Bone marrow (tissue), 2 donors: ENCODE data around the gene TUT4.

Source experiments
- DNase-seq, 2 donors: peaks; one replicate each; lab custom pipeline; 2025; lab: John Stamatoyannopoulos, UW

The TUT4 gene

DNA sequence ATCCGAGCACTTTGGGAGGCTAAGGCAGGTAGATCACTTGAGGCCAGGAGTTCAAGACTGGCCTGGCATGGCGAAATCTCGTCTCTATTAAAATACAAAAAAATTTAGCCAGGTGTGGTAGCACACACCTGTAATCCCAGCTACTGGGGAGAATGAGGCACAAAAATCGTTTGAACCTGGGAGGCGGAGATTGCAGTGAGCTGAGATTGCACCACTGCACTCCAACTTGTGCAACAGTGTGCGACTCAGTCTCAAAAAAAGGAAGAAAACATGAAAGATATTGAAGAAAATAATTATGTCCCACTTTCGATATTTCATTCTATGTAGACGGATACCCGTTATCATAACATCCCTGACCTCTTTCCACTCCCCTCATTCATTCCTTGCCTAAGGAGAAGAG, 19.2 kb downstream of the TUT4 start:
- DNase-seq, result no peak

DNA sequence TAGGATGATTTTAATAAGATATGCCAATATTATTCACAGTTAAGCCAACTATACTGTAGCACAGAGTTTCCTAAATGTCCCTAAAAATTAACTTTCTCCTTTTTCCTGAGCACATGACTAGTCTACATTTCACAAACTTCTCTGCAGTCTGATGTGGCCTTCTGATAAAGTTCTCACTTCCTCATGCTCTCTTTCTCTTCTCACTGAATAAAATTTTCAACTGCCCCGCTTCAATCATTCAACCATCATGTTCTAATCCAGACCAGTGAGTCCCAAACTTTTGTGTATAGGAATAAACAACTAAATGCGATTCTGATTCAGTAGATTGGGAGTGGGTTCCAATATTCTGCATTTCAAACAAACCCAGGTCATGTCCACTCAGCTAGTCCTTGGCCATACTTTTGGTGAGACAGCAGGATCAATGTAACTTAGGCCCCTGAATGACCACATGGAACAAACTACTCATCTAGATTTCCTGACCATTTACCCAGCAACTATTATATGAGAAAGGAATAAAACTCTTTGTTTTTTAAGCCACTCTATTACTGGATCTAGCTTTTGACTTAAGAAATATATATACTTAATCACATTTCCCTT, 20.1 kb downstream of the TUT4 start:
- no peak for DNase-seq

DNA sequence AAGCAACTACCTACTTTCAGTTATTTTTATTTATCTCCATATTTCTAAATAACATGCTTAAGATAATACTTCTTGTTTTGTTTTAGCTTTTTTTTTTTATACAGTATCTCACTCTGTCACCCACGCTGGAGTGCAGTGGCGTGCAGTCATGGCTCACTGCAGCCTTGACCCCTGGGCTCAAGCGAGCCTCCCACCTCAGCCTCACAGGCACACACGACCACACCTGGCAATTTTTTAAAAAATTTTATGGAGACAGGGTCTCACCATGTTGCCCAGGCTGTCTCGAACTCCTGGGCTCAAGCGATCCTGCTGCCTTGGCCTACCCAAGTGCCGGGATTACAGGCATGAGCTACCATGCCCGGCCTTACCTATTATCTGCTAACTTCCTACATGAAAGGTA, 20.6 kb downstream of the TUT4 start:
- no peak for DNase-seq

- no peak for DNase-seq
Observed at GRCh38 chr1:52531249-52531872, 21.5 kb downstream of the TUT4 start.

- no peak for DNase-seq
Observed at GRCh38 chr1:52530563-52531144, 22.2 kb downstream of the TUT4 start.

DNA sequence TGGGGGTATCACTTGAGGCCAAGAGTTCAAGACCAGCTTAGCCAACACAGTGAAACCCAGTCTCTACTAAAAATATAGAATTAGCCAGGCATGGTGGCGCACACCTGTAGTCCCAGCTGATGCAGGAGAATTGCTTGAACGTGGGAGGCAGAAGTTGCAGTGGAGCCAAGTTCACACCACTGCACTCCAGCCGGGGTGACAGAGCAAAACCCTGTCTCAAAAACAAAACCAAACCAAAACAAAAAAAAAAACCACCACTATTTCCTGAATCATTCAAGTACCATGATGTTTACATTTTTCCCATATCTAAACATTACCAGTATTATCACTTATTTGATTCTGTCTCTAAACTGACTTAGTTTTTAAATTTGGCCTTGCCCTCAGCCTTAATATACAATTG, 29.5 kb downstream of the TUT4 start:
- peak in 1 of 2 donors; percentile 25 for DNase-seq

GRCh38 chr1:52520148-52520547, 32.7 kb downstream of the TUT4 start:
- no peak for DNase-seq

- no peak for DNase-seq
Observed at GRCh38 chr1:52518962-52519361, 33.9 kb downstream of the TUT4 start.

DNA sequence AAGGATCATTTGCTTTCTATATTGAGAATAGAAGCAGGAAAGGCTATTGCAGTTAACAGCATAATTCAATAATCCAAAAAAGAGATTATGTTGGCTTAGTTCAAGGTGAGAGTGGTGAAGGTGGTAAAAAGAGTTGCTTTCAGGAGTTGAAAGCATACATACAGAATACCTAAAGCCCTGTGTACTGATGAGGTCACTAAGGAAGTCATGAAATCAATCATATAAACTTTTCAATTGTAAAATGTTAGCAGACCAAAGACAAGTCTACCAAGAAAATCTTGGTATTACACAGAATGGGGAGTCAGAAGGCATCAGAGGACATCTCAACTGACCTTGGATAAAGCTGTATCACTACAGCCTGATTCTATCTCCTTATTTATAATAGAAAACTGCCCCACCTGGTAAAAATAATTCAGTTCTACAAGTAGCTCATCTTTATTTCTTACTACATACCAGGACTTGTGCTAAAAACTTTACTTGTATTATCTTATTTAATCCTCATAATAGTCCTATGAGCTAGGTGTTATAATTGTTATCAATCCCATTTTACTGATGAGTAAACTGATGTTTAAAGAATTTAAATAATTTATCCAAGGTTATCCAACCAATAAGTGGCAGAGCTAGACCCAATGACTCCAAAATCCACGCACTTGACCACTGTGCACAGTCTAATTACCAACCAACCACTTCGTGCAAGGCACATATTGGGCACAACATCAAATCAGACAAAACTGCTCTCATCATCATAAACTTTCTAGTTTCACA, 40.9 kb downstream of the TUT4 start:
- DNase-seq, result no peak

DNA sequence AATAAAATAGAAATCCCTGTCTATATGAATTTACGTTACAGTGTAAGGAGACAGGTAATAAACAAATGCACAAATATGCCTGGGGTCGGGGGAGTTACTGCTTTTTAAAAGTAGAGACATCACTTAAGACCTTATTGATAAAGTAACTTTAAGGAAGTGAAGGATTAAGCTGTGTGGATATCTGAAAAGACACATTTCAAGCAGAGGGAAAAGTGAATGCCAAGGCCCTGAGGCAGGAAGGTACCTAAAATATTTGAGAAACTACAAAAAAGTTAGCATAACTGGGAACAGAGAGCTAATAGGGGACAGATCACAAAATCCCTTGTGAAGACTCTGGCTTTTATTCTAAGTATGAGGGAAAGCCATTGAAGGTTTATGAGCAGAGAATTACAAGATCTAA, 41.5 kb downstream of the TUT4 start:
- DNase-seq, result no peak

DNA sequence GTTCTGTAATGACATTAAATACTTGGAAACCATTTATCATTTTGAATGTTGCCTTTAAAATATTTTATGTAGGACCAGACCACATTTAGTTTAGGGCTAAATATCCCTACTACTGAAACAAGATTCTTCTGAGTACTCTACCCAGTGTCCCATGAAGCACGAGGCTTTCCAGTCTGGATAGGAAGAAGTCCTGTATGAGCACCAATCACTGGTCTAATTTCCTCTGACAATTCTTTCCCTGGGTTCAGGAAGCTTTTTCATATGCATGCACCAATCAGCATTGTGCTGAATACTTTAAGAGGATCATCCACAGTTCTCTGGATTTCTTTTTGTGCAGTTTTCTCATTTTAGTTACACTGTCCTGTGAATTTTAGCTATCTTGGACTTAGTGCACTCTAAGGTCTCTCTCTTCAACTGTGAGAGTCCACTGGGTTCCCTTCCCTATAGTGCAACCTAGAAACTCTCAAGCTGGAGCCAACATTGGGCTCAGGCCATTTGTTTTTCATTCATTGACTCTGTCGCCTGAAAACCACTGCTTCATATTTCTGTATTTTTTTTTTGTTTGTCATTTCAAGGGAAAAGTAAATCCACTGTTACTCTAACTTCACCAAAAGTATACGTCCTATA, 45.9 kb downstream of the TUT4 start:
- DNase-seq, result no peak

GRCh38 chr1:52506349-52506748, 46.5 kb downstream of the TUT4 start:
- DNase-seq, result no peak

- no peak for DNase-seq
Observed at GRCh38 chr1:52504720-52505119, 48.2 kb downstream of the TUT4 start.

DNA sequence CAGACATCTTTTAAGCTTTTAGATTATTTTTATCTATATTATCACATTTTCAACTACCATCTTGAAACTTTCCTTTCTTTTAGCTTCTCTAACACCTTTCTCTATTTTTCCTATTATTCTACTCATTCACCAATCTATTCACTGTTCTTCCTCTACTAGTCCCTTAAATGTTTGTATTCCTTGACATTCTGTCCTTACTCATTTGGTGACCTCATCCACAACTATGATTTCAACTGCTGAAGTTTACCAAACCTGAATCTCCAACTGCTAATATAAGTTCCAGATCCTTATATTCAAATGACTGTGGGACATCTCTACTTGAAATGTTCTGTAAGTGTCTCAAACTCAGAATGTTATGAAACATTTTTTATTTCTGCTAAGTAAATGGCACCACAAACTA, 49.2 kb downstream of the TUT4 start:
- no peak for DNase-seq

GRCh38 chr1:52502789-52503188, 50.1 kb downstream of the TUT4 start:
- DNase-seq, result no peak

DNA sequence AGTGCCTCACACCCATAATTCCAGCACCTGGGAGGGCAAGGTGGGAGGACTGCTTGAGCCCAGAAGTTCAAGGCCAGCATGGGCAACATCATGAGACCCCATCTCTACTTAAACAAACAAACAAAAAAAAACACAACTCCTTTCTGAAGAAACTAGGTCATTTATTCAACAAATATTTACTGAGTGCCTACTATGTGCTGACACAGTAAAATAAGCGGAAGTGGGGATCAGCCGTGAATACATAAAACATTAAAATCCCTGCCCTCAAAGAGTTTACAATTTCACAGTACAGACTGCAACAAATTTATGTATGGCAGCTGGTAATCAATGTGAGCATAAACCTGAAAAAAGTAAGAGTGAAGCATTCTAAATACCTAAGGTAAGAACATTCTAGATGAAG, 65.3 kb downstream of the TUT4 start:
- DNase-seq, result no peak

GRCh38 chr1:52482326-52483004, 70.4 kb downstream of the TUT4 start:
- no peak for DNase-seq

DNA sequence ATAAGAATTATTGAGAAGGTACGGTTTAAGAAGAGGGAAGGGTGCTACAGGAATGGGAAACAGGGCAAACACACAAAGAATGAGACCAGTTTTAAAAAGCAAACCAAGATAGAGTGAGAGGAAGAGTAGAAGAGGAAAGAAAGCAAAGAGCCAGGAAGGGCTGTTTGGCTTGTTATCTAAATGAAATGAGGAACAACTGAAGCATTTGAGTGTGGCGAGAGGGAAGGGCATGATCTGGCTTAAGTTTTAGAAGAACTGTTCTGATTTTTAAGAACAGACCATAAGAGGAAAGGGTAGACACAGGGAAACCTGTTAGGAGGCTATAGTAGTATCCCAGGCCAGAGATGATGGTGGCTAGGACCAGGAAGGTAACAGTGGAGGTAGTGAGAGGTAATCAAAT, 73.8 kb downstream of the TUT4 start:
- peak in 1 of 2 donors; percentile 41 for DNase-seq

DNA sequence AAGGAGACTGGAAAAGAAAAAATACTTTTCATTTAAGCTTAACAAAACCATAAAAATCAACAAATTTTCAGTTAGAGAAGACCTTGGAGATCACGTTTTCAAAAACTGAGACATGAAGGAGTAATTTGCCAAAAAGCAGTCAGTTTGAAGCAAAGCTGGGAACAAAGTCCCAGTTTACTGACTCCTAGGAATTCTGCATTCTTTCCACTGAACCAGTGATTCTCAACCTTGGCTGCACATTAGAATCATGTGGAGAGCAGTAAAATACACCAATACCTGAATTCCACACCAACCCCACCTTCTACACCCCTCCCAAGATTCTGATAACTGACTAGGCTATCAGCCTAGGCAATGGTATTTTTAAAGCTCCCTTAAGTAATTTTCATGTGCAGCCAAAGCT, 75.0 kb downstream of the TUT4 start:
- DNase-seq, result no peak

DNA sequence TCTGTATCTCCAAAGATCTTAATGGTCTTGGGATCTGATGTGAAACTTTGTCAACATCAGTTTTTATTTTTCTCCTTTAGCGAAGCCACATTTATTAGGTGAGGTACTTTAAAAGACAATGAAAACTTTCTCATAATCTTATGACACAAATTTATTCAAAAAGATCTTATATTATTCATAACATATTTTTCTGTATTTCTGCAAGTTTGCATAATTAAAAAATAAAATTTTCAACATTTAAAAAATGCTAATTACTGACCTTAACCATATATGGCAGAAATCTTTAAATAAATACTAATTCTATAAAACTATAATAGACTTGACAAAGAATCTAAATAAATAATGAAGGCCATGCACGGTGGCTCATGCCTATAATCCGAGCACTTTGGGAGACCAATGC, 75.9 kb downstream of the TUT4 start:
- no peak for DNase-seq

- no peak for DNase-seq
Observed at GRCh38 chr1:52474807-52475206, 78.1 kb downstream of the TUT4 start.

- no peak for DNase-seq
Observed at GRCh38 chr1:52473039-52473438, 79.9 kb downstream of the TUT4 start.
